ENCODE results near the gene SLC12A1. TPM values are rescaled to one million over a fixed set of nuclear protein-coding genes. Genes with fewer than 3 reads are reported as not detected.

Gene SLC12A1
- polyA plus RNA-seq, 2 of the 4 experiments (the other 2 are of a cell fraction), result not detected

DNA sequence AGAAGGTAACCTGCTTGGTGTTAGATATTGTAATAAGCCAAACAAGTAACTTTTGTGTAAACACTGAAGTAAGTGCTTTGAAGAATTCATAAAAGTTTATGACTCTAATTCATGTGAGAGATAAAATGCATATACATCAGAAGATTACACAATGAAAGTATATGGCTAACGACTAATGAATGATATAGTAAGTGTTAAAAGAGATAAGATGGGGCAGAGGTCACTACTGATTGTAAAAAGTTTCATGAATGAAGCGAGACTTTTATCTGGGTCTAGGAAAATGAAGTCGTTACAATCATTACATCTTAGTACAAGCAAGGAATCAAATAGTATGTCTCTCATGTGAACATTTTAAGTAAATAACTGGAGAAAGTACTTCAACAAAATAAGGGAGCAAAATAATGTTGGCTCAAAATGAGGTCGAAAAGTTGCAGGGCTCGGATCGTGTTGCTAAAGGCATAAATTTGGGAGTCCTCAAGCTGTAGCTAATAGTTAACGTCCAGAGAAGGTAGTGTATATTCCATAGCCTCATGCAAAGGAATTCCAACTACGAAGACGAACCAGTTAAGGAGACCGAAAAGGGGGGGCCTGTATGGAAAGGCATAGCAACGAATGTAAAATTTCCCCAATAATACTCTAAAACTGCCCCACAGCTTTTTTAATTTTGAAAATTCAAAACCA is 124.1 kb downstream of the SLC12A1 start:
- CTCF ChIA-PET, result interaction anchor here (1.0 kb wide), 1 partner anchor 46 kb away, joined by 3 read pairs; no protein-coding TSS in a partner anchor
- ATAC-seq, result no peak
- H3K27ac ChIP-seq, result peak overlapping the region; percentile 99 to 100
- TF ChIP-seq GATA3 (IDR thresholded peaks at IDR 0.05; ENCODE audit: borderline replicate concordance) (no peak), MYC (IDR thresholded peaks at IDR 0.05; ENCODE audit: borderline replicate concordance, low read length) (no peak)
- H3K4me2 ChIP-seq, result peak overlapping the region; percentile 95
- peaks cover 20% of the 10 kb centered on the region; the same call in 2 of the 3 replicates for H3K4me1 ChIP-seq
- WGBS (ENCODE audit: missing lambda C conversion rate), result 34% methylated on average over 11 of the region's 11 CpGs
- H3K9me3 ChIP-seq, result no peaks in the 10 kb centered on the region
- FAIRE-seq, result no peak
- DNase-seq (ENCODE audit: low read depth in 1 of 2, low spot score in 1 of 2), result no peak
- POLR2A ChIA-PET, result no interaction called here
- H3K4me3 ChIP-seq, result peak overlapping the region; percentile 96

DNA sequence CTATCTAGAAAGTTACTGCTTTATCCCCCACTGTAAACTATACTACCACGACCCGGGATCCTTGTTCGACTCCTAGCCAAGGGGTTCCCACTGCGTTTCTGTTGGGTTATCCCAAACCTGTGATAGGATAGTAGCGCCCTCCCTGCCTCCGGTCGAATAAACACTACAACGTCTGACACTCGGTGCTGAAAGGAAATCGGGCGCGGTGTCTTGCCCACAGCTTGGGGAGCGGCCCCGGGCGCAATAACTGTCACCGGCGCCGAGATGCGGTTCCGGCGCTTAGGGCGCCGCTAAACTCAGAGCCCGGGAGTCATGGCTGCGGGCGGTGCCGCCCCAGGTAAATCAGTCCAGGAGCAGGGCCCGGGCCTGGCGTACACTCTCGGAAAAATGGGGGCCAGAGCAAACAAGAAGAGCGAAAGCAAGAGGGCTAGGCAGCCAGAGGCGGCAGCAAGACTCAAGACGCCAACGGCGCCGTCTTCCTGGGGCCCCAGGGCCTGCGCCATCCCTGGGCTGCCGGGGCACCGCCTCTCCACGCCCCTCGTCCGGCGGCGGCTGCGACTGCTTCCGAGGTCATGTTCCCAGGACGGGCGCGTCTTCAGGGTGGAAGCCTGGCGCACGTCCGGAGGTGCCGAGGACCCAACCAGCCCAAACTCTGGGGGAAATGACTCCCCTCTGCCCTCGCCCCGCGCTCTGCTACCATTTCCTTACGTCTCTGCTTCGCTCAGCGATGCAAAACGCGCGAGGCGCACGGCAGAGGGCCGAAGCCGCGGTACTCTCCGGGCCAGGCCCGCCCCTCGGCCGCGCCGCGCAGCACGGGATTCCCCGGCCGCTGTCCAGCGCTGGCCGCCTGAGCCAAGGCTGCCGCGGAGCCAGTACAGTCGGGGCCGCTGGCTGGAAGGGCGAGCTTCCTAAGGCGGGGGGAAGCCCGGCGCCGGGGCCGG is 125.0 kb downstream of the SLC12A1 start, which contains the start of gene DUT:
TSS of gene DUT (plus strand) at position 575 of the 941 bp plus-strand sequence. CDS start at position 662, 87 bp downstream.
- Histone ChIP-seq H3K4me1 (peaks cover 20% of the 10 kb centered on the region; the same call in 2 of the 3 replicates), H3K27ac (peak within 1 kb of the TSS; percentile 99 to 100), H3K4me3 (peak within 1 kb of the TSS; percentile 96), H3K4me2 (peak within 1 kb of the TSS; percentile 95), H3K9me3 (no peaks in the 10 kb centered on the region)
- 1% methylated on average over 5 of the region's 89 CpGs for WGBS (ENCODE audit: missing lambda C conversion rate)
- CTCF ChIA-PET, result interaction anchor here (1.0 kb wide), 1 partner anchor 47 kb away, joined by 3 read pairs; no protein-coding TSS in a partner anchor
- ATAC-seq, result peak; percentile 95 to 97
- FAIRE-seq, result no peak
- DNase-seq (ENCODE audit: low read depth in 1 of 2, low spot score in 1 of 2), result peak; percentile 25 to 76
- TF ChIP-seq ZNF302 (CRISPR knock-in tag; IDR thresholded peaks at IDR 0.05) (no peak), NFE2L2 (conservative IDR thresholded peaks at IDR 0.05; ENCODE audit: low read length) (no peak), JUNB (IDR thresholded peaks at IDR 0.05) (no peak), TP53 (CRISPR knock-in tag; IDR thresholded peaks at IDR 0.05) (no peak), PHF8 (IDR thresholded peaks at IDR 0.05; ENCODE audit: borderline replicate concordance, low read depth) (peak; percentile 81), EHMT2 (IDR thresholded peaks at IDR 0.05; ENCODE audit: low read depth) (no peak), MYC (IDR thresholded peaks at IDR 0.05; ENCODE audit: borderline replicate concordance, low read length) (peak; percentile 63), CEBPB (IDR thresholded peaks at IDR 0.05) (no peak), HOXB5 (CRISPR knock-in tag; IDR thresholded peaks at IDR 0.05) (0 out of 2 replicates have a peak, but pooled peaks have one; percentile 12), MAFK (IDR thresholded peaks at IDR 0.05; ENCODE audit: partially characterized antibody) (no peak), CBX2 (IDR thresholded peaks at IDR 0.05; ENCODE audit: borderline replicate concordance, low read depth) (no peak), JUN (IDR thresholded peaks at IDR 0.05) (0 out of 5 replicates have a peak, but pooled peaks of 1 of the 2 experiments have one; percentile 31), EP300 (IDR thresholded peaks at IDR 0.05) (no peak), ZFP36 (IDR thresholded peaks at IDR 0.05; ENCODE audit: borderline replicate concordance, partially characterized antibody) (no peak), HDAC2 (IDR thresholded peaks at IDR 0.05) (no peak), POLR2A (IDR thresholded peaks at IDR 0.05; ENCODE audit: low read length) (peak; percentile 93), FOSB (CRISPR knock-in tag; IDR thresholded peaks at IDR 0.05) (no peak), CHD2 (IDR thresholded peaks at IDR 0.05; ENCODE audit: low read length, partially characterized antibody) (no peak), KDM1A (IDR thresholded peaks at IDR 0.05; ENCODE audit: low read depth) (no peak)
- TF ChIP-seq, protein P1, sequence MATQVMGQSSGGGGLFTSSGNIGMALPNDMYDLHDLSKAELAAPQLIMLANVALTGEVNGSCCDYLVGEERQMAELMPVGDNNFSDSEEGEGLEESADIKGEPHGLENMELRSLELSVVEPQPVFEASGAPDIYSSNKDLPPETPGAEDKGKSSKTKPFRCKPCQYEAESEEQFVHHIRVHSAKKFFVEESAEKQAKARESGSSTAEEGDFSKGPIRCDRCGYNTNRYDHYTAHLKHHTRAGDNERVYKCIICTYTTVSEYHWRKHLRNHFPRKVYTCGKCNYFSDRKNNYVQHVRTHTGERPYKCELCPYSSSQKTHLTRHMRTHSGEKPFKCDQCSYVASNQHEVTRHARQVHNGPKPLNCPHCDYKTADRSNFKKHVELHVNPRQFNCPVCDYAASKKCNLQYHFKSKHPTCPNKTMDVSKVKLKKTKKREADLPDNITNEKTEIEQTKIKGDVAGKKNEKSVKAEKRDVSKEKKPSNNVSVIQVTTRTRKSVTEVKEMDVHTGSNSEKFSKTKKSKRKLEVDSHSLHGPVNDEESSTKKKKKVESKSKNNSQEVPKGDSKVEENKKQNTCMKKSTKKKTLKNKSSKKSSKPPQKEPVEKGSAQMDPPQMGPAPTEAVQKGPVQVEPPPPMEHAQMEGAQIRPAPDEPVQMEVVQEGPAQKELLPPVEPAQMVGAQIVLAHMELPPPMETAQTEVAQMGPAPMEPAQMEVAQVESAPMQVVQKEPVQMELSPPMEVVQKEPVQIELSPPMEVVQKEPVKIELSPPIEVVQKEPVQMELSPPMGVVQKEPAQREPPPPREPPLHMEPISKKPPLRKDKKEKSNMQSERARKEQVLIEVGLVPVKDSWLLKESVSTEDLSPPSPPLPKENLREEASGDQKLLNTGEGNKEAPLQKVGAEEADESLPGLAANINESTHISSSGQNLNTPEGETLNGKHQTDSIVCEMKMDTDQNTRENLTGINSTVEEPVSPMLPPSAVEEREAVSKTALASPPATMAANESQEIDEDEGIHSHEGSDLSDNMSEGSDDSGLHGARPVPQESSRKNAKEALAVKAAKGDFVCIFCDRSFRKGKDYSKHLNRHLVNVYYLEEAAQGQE (IDR thresholded peaks at IDR 0.05), result peak; percentile 87
- TF ChIP-seq, protein P2, sequence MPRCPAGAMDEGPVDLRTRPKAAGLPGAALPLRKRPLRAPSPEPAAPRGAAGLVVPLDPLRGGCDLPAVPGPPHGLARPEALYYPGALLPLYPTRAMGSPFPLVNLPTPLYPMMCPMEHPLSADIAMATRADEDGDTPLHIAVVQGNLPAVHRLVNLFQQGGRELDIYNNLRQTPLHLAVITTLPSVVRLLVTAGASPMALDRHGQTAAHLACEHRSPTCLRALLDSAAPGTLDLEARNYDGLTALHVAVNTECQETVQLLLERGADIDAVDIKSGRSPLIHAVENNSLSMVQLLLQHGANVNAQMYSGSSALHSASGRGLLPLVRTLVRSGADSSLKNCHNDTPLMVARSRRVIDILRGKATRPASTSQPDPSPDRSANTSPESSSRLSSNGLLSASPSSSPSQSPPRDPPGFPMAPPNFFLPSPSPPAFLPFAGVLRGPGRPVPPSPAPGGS (IDR thresholded peaks at IDR 0.05), result peak; percentile 70
- TF ChIP-seq, protein P3, sequence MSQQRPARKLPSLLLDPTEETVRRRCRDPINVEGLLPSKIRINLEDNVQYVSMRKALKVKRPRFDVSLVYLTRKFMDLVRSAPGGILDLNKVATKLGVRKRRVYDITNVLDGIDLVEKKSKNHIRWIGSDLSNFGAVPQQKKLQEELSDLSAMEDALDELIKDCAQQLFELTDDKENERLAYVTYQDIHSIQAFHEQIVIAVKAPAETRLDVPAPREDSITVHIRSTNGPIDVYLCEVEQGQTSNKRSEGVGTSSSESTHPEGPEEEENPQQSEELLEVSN (IDR thresholded peaks at IDR 0.05; ENCODE audit: borderline replicate concordance, low read depth), result peak; percentile 51; the same call in 1 of the 2 replicates
- TF ChIP-seq, protein P4, sequence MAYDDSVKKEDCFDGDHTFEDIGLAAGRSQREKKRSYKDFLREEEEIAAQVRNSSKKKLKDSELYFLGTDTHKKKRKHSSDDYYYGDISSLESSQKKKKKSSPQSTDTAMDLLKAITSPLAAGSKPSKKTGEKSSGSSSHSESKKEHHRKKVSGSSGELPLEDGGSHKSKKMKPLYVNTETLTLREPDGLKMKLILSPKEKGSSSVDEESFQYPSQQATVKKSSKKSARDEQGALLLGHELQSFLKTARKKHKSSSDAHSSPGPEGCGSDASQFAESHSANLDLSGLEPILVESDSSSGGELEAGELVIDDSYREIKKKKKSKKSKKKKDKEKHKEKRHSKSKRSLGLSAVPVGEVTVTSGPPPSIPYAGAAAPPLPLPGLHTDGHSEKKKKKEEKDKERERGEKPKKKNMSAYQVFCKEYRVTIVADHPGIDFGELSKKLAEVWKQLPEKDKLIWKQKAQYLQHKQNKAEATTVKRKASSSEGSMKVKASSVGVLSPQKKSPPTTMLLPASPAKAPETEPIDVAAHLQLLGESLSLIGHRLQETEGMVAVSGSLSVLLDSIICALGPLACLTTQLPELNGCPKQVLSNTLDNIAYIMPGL (CRISPR knock-in tag; IDR thresholded peaks at IDR 0.05; ENCODE audit: borderline replicate concordance), result 0 out of 2 replicates have a peak, but pooled peaks have one; percentile 23
- POLR2A ChIA-PET, result interaction anchor here (0.6 to 1.2 kb wide), 3 partner anchors 308 to 824 kb away, joined by 3 to 5 read pairs (median 3); partner anchors contain the start of genes CEP152 and COPS2
